SK-N-SH treated with all-trans-retinoic acid at 6 μM for 48 hours (cell line): ENCODE measurements around the gene PEG3.

Experiments used
- ATAC-seq: fragments of 200-7000 bp; cut with Tn5 transposase; 3 replicates; pipeline ENCODE4 v1.9.1; 2020; ENCODE audit warnings: mild to moderate bottlenecking, moderate library complexity
- ARNTL ChIP-seq: fragments of 450-650 bp; formaldehyde crosslinking; IDR thresholded peaks from 2 replicates; pipeline ENCODE4 v1.5.0; 2020; ENCODE audit warnings: low read depth, mild to moderate bottlenecking, moderate library complexity, borderline replicate concordance
- BACH2 ChIP-seq: fragments of 250-450 bp; sonication (Bioruptor Pico); IDR thresholded peaks from 2 replicates; pipeline ENCODE4 v1.9.0; 2021; ENCODE audit warnings: mild to moderate bottlenecking, borderline replicate concordance
- CSDC2 ChIP-seq: fragments of 250-450 bp; sonication (Bioruptor Pico); IDR thresholded peaks from 2 replicates; pipeline ENCODE4 v1.5.0; 2020; ENCODE audit warnings: mild to moderate bottlenecking, moderate library complexity
- ESRRG ChIP-seq: fragments of 250-450 bp; sonication (Bioruptor Pico); IDR thresholded peaks from 2 replicates; pipeline ENCODE4 v1.6.1; 2021; ENCODE audit warnings: mild to moderate bottlenecking
- GLIS3 ChIP-seq: fragments of 250-450 bp; sonication (Bioruptor Pico); IDR thresholded peaks from 2 replicates; pipeline ENCODE4 v1.5.0; 2020; ENCODE audit warnings: mild to moderate bottlenecking, moderate library complexity
- OSR1 ChIP-seq: fragments of 250-450 bp; sonication (Bioruptor Pico); IDR thresholded peaks from 2 replicates; pipeline ENCODE4 v1.8.0; 2022; ENCODE audit warnings: moderate library complexity, mild to moderate bottlenecking, inconsistent platforms
- PPARA ChIP-seq: fragments of 250-450 bp; sonication (Bioruptor Pico); IDR thresholded peaks from 2 replicates; pipeline ENCODE4 v1.5.0; 2020; ENCODE audit warnings: mild to moderate bottlenecking, borderline replicate concordance
- SNAI2 ChIP-seq: fragments of 250-450 bp; sonication (Bioruptor Pico); IDR thresholded peaks from 2 replicates; pipeline ENCODE4 v1.5.0; 2020; ENCODE audit warnings: mild to moderate bottlenecking, moderate library complexity
- TCF4 ChIP-seq: fragments of 250-450 bp; sonication (Bioruptor Pico); IDR thresholded peaks from 2 replicates; pipeline ENCODE4 v1.8.0; 2021; ENCODE audit warnings: mild to moderate bottlenecking, moderate library complexity, borderline replicate concordance
- TOX ChIP-seq: fragments of 250-450 bp; sonication (Bioruptor Pico); IDR thresholded peaks from 2 replicates; pipeline ENCODE4 v1.8.0; 2021; ENCODE audit warnings: mild to moderate bottlenecking, moderate library complexity, borderline replicate concordance
- ZC3H10 ChIP-seq: fragments of 250-450 bp; sonication (Bioruptor Pico); IDR thresholded peaks from 2 replicates; pipeline ENCODE4 v1.5.1; 2021; ENCODE audit warnings: mild to moderate bottlenecking, moderate library complexity
- ZFP3 ChIP-seq: fragments of 250-450 bp; sonication (Bioruptor Pico); IDR thresholded peaks from 2 replicates; pipeline ENCODE4 v1.5.0; 2020; ENCODE audit warnings: mild to moderate bottlenecking, moderate library complexity
- ZNF565 ChIP-seq: fragments of 450-650 bp; formaldehyde crosslinking; conservative IDR thresholded peaks from 2 replicates; pipeline ENCODE4 v1.5.0; 2020; ENCODE audit warnings: low read depth, mild to moderate bottlenecking, moderate library complexity
- ZNF70 ChIP-seq: fragments of 450-650 bp; formaldehyde crosslinking; IDR thresholded peaks from 2 replicates; pipeline ENCODE4 v1.5.0; 2020; ENCODE audit warnings: mild to moderate bottlenecking, moderate library complexity
- ZNF8 ChIP-seq: fragments of 450-650 bp; formaldehyde crosslinking; IDR thresholded peaks from 2 replicates; pipeline ENCODE4 v1.5.0; 2020; ENCODE audit warnings: mild to moderate bottlenecking, moderate library complexity
- TF ChIP-seq, protein P1 (sequence below): fragments of 250-450 bp; sonication (Bioruptor Pico); IDR thresholded peaks from 2 replicates; pipeline ENCODE4 v1.8.0; 2021; ENCODE audit warnings: low read depth, mild to moderate bottlenecking, moderate library complexity, borderline replicate concordance
- TF ChIP-seq, protein P2 (sequence below): fragments of 250-450 bp; sonication (Bioruptor Pico); IDR thresholded peaks from 2 replicates; pipeline ENCODE4 v1.8.0; 2020; ENCODE audit warnings: mild to moderate bottlenecking, moderate library complexity, borderline replicate concordance
- TF ChIP-seq, protein P3 (sequence below): fragments of 250-450 bp; sonication (Bioruptor Pico); IDR thresholded peaks from 2 replicates; pipeline ENCODE4 v1.5.1; 2020; ENCODE audit warnings: low read depth, mild to moderate bottlenecking, moderate library complexity
- TF ChIP-seq, protein P4 (sequence below): fragments of 250-450 bp; sonication (Bioruptor Pico); IDR thresholded peaks from 2 replicates; pipeline ENCODE4 v1.5.1; 2021; ENCODE audit warnings: mild to moderate bottlenecking, moderate library complexity
- TF ChIP-seq, protein P5 (sequence below): fragments of 250-450 bp; sonication (Bioruptor Pico); IDR thresholded peaks from 2 replicates; pipeline ENCODE4 v1.5.0; 2020; ENCODE audit warnings: mild to moderate bottlenecking, moderate library complexity

Gene PEG3

DNA sequence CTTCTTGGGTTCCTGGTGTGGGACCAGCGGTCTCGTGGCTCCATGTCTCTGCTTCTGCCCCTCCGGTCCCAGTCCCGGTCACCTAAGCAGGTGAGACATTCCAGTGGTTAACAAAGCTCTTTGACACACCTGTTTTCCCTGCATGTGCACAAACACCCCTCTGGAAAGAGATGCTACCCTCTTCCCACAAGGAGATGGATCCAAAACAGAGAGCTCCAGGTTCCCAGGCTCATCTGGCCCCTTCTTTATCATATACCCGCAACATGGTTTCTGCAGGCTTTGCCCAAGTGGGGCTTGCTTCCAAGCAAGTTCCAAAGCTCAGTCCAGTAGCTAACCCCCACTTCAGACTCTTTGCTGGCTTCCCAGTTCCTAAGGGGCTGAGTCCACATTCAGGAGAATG is 17.8 kb downstream of the PEG3 start (continued):
- no peak for TF ChIP-seq ZNF8

DNA sequence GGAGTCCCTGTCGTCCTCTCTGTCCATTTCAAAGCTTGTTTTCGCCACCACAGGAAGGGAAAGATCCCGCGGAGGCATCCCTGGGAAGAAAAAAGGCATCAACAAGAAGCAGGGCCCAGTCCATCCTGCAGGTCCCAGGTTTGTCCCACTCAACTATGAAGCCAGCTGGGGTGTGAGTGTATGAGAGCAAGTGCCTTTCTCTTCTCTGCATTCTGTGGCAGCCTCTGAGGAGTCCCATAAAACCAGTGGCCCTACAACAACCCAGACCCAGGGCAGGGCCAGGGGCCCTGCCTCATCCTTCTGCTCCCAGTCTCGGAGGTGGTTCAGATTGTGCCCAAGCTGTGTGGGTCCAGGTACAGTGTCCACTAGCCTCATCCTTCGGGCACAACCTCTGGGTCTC is 18.9 kb downstream of the PEG3 start:
- TF ChIP-seq ZNF70 (no peak), ZNF565 (CRISPR knock-in tag) (no peak), PPARA (CRISPR knock-in tag) (no peak), TCF4 (CRISPR knock-in tag) (no peak), BACH2 (CRISPR knock-in tag) (no peak), ARNTL (CRISPR knock-in tag) (no peak), ZNF8 (no peak)
- TF ChIP-seq, protein P1, sequence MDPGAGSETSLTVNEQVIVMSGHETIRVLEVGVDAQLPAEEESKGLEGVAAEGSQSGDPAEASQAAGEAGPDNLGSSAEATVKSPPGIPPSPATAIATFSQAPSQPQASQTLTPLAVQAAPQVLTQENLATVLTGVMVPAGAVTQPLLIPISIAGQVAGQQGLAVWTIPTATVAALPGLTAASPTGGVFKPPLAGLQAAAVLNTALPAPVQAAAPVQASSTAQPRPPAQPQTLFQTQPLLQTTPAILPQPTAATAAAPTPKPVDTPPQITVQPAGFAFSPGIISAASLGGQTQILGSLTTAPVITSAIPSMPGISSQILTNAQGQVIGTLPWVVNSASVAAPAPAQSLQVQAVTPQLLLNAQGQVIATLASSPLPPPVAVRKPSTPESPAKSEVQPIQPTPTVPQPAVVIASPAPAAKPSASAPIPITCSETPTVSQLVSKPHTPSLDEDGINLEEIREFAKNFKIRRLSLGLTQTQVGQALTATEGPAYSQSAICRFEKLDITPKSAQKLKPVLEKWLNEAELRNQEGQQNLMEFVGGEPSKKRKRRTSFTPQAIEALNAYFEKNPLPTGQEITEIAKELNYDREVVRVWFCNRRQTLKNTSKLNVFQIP (CRISPR knock-in tag): no peak
- TF ChIP-seq, protein P2, sequence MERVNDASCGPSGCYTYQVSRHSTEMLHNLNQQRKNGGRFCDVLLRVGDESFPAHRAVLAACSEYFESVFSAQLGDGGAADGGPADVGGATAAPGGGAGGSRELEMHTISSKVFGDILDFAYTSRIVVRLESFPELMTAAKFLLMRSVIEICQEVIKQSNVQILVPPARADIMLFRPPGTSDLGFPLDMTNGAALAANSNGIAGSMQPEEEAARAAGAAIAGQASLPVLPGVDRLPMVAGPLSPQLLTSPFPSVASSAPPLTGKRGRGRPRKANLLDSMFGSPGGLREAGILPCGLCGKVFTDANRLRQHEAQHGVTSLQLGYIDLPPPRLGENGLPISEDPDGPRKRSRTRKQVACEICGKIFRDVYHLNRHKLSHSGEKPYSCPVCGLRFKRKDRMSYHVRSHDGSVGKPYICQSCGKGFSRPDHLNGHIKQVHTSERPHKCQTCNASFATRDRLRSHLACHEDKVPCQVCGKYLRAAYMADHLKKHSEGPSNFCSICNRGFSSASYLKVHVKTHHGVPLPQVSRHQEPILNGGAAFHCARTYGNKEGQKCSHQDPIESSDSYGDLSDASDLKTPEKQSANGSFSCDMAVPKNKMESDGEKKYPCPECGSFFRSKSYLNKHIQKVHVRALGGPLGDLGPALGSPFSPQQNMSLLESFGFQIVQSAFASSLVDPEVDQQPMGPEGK: no peak
- TF ChIP-seq, protein P3, sequence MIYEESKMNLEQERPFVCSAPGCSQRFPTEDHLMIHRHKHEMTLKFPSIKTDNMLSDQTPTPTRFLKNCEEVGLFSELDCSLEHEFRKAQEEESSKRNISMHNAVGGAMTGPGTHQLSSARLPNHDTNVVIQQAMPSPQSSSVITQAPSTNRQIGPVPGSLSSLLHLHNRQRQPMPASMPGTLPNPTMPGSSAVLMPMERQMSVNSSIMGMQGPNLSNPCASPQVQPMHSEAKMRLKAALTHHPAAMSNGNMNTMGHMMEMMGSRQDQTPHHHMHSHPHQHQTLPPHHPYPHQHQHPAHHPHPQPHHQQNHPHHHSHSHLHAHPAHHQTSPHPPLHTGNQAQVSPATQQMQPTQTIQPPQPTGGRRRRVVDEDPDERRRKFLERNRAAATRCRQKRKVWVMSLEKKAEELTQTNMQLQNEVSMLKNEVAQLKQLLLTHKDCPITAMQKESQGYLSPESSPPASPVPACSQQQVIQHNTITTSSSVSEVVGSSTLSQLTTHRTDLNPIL (CRISPR knock-in tag): no peak
- no peak for ATAC-seq

DNA sequence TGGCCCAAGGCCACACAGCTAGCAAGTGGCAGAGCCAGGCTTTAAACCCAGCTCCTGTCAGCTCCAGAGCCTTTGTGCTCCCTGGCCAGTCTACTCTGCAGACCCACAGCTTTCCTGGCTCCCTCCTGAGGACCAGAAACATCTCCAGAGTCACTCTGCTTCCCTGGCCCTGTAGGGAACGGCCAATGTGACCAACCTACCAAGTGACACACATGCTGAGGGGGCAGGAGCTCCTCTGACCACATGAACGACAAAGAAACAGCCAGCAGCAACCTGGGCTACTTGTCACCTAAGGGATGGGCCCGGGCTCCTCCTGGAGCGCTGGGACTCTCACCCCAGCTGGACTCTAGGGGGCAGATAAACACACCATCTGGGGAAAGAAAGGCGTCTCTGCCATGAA is 19.3 kb downstream of the PEG3 start:
- ATAC-seq: no peak
- TF ChIP-seq TOX (CRISPR knock-in tag) (no peak), ARNTL (CRISPR knock-in tag) (no peak), ESRRG (CRISPR knock-in tag) (no peak), GLIS3 (CRISPR knock-in tag) (no peak)
- TF ChIP-seq, protein P3 (CRISPR knock-in tag): no peak

DNA sequence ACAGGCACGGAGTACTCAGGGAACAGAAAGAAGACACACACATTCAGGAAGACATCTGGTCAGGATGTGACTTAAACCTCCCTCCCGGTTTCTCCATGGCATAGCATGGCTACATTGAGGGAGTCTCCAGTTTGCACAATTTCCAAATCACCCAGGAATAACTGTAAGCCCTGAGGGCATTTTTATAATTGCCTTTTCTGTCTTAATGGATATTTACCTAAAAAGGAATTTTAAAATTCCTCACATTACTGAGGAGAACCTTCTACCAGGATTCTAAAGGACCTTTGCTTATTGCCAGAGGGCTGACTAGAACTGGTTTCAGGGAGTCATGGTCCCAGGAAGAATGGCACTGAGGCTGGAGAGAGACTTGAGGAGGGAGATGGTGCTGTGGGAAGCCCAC is 21.4 kb downstream of the PEG3 start:
- ATAC-seq: no peak
- TF ChIP-seq BACH2 (CRISPR knock-in tag) (no peak), PPARA (CRISPR knock-in tag) (no peak), SNAI2 (CRISPR knock-in tag) (no peak), ZC3H10 (CRISPR knock-in tag) (no peak), OSR1 (CRISPR knock-in tag) (no peak), ZFP3 (no peak), ZNF8 (no peak), CSDC2 (CRISPR knock-in tag) (no peak), ESRRG (CRISPR knock-in tag) (no peak), GLIS3 (CRISPR knock-in tag) (no peak), TOX (CRISPR knock-in tag) (no peak), ARNTL (CRISPR knock-in tag) (no peak)
- TF ChIP-seq, protein P3 (CRISPR knock-in tag): no peak
- TF ChIP-seq, protein P4, sequence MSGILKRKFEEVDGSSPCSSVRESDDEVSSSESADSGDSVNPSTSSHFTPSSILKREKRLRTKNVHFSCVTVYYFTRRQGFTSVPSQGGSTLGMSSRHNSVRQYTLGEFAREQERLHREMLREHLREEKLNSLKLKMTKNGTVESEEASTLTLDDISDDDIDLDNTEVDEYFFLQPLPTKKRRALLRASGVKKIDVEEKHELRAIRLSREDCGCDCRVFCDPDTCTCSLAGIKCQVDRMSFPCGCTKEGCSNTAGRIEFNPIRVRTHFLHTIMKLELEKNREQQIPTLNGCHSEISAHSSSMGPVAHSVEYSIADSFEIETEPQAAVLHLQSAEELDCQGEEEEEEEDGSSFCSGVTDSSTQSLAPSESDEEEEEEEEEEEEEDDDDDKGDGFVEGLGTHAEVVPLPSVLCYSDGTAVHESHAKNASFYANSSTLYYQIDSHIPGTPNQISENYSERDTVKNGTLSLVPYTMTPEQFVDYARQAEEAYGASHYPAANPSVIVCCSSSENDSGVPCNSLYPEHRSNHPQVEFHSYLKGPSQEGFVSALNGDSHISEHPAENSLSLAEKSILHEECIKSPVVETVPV: no peak
- TF ChIP-seq, protein P5, sequence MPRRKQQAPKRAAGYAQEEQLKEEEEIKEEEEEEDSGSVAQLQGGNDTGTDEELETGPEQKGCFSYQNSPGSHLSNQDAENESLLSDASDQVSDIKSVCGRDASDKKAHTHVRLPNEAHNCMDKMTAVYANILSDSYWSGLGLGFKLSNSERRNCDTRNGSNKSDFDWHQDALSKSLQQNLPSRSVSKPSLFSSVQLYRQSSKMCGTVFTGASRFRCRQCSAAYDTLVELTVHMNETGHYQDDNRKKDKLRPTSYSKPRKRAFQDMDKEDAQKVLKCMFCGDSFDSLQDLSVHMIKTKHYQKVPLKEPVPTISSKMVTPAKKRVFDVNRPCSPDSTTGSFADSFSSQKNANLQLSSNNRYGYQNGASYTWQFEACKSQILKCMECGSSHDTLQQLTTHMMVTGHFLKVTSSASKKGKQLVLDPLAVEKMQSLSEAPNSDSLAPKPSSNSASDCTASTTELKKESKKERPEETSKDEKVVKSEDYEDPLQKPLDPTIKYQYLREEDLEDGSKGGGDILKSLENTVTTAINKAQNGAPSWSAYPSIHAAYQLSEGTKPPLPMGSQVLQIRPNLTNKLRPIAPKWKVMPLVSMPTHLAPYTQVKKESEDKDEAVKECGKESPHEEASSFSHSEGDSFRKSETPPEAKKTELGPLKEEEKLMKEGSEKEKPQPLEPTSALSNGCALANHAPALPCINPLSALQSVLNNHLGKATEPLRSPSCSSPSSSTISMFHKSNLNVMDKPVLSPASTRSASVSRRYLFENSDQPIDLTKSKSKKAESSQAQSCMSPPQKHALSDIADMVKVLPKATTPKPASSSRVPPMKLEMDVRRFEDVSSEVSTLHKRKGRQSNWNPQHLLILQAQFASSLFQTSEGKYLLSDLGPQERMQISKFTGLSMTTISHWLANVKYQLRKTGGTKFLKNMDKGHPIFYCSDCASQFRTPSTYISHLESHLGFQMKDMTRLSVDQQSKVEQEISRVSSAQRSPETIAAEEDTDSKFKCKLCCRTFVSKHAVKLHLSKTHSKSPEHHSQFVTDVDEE (CRISPR knock-in tag): no peak
- TF ChIP-seq, protein P1 (CRISPR knock-in tag): no peak
